ENCODE data around the gene COLQ. TPM values are rescaled to one million over a fixed set of nuclear protein-coding genes. Genes with fewer than 3 reads are reported as not detected.
A peak's percentile ranks its signal among the peaks of the same experiment; 100 is the strongest.
"Not testable (repeated sequence)": the region's sequence is repeated elsewhere in the genome, so short reads cannot be mapped to it uniquely, and the experiment has no call there.

Gene COLQ
- total and polyA plus RNA-seq, 2 experiments from 2014 or later: 0.32 to 0.93 TPM

GRCh38 chr3:15427981-15428380 is 93.5 kb downstream of the COLQ start:
- Histone ChIP-seq H3K79me2 (ENCODE audit: insufficient read depth) (peaks cover 87% of the 10 kb centered on the region), H3K4me3 (peak overlapping the region; percentile 99), H3F3A (ENCODE audit: insufficient read depth) (peaks cover 14% of the 10 kb centered on the region; the same call in 1 of the 2 replicates), H3K9ac (peak overlapping the region; percentile 95), H3K27ac (peak overlapping the region; percentile 92), H2AFZ (peak overlapping the region; percentile 97), H3K9me2 (ENCODE audit: insufficient read depth) (no peaks in the 10 kb centered on the region), H3K4me1 (ENCODE audit: insufficient read depth) (peaks cover 19% of the 10 kb centered on the region), H4K20me1 (ENCODE audit: insufficient read depth) (no peaks in the 10 kb centered on the region), H3K36me3 (ENCODE audit: low read depth) (peaks cover 28% of the 10 kb centered on the region), H3K9me3 (ENCODE audit: low read depth) (no peaks in the 10 kb centered on the region), H3K4me2 (ENCODE audit: unreplicated experiment) (peak overlapping the region; percentile 96), H3K27me3 (replicated peaks; ENCODE audit: insufficient read depth) (no peaks in the 10 kb centered on the region)
- TF ChIP-seq EZH2 (IDR thresholded peaks at IDR 0.05; ENCODE audit: insufficient read depth, poor library complexity, severe bottlenecking) (no peak), EZH2phosphoT487 (IDR thresholded peaks at IDR 0.05; ENCODE audit: insufficient read depth, low read depth) (no peak)
- no peak for DNase-seq
- WGBS, 2 experiments (ENCODE audit: low coverage in 1 of 2, low lambda C conversion rate in 2 of 2, missing lambda C conversion rate in 2 of 2): 0 to 2% methylated on average over 7 to 11 of the region's 11 CpGs
- in situ Hi-C loops (cut with MboI): loop anchor here (10.0 kb wide), 1 partner anchor 127 kb away; no protein-coding TSS in a partner anchor

- Histone ChIP-seq H3K4me3 (peak within 1 kb of the TSS; percentile 99), H3K4me2 (ENCODE audit: unreplicated experiment) (peak within 1 kb of the TSS; percentile 96), H3K79me2 (ENCODE audit: insufficient read depth) (peaks cover 81% of the 10 kb centered on the region), H4K20me1 (ENCODE audit: insufficient read depth) (no peaks in the 10 kb centered on the region), H3K9me2 (ENCODE audit: insufficient read depth) (no peaks in the 10 kb centered on the region), H3K27ac (peak within 1 kb of the TSS; percentile 92), H3K9me3 (ENCODE audit: low read depth) (no peaks in the 10 kb centered on the region), H3K9ac (peak within 1 kb of the TSS; percentile 95), H2AFZ (peak within 1 kb of the TSS; percentile 97), H3K4me1 (ENCODE audit: insufficient read depth) (peaks cover 19% of the 10 kb centered on the region), H3K27me3 (replicated peaks; ENCODE audit: insufficient read depth) (no peaks in the 10 kb centered on the region), H3K36me3 (ENCODE audit: low read depth) (peaks cover 30% of the 10 kb centered on the region), H3F3A (ENCODE audit: insufficient read depth) (peaks cover 14% of the 10 kb centered on the region; the same call in 1 of the 2 replicates)
- WGBS, 2 experiments (ENCODE audit: low coverage in 1 of 2, low lambda C conversion rate in 2 of 2, missing lambda C conversion rate in 2 of 2): 1 to 2% methylated on average over 49 to 52 of the region's 52 CpGs
- no peak for TF ChIP-seq EZH2 (IDR thresholded peaks at IDR 0.05; ENCODE audit: insufficient read depth, poor library complexity, severe bottlenecking)
- DNase-seq: peak; percentile 91
- in situ Hi-C loops (cut with MboI): loop anchor here (10.0 kb wide), 1 partner anchor 127 kb away; no protein-coding TSS in a partner anchor
Measured at GRCh38 chr3:15427182-15427880, 94.2 kb downstream of the COLQ start, which contains the start of the genes EAF1 and METTL6. TSS of gene EAF1 (plus strand) at chr3:15427598. CDS start at chr3:15427780, 182 bp downstream. TSS of gene METTL6 (minus strand) at chr3:15427544. CDS start at chr3:15426511, 1,033 bp downstream.

- peaks cover 14% of the 10 kb centered on the region; the same call in 1 of the 2 replicates for H3F3A ChIP-seq (ENCODE audit: insufficient read depth)
- H3K79me2 ChIP-seq (ENCODE audit: insufficient read depth): peaks cover 74% of the 10 kb centered on the region
- peak overlapping the region; percentile 96 for H3K4me2 ChIP-seq (ENCODE audit: unreplicated experiment)
- no peak for DNase-seq
- H2AFZ ChIP-seq: peak overlapping the region; percentile 97
- H3K36me3 ChIP-seq (ENCODE audit: low read depth): peaks cover 23% of the 10 kb centered on the region; the same call in 1 of the 2 replicates
- in situ Hi-C loops (cut with MboI): loop anchor here (10.0 kb wide), 1 partner anchor 128 kb away; no protein-coding TSS in a partner anchor
- H3K9me3 ChIP-seq (ENCODE audit: low read depth): no peaks in the 10 kb centered on the region
- no peaks in the 10 kb centered on the region for H3K27me3 ChIP-seq (replicated peaks; ENCODE audit: insufficient read depth)
- peaks cover 19% of the 10 kb centered on the region for H3K4me1 ChIP-seq (ENCODE audit: insufficient read depth)
- peak overlapping the region; percentile 99 for H3K4me3 ChIP-seq
- no peaks in the 10 kb centered on the region for H3K9me2 ChIP-seq (ENCODE audit: insufficient read depth)
- WGBS, 2 experiments (ENCODE audit: low coverage in 1 of 2, low lambda C conversion rate in 2 of 2, missing lambda C conversion rate in 2 of 2): 33 to 35% methylated on average over 16 of the region's 16 CpGs
- peak overlapping the region; percentile 92 for H3K27ac ChIP-seq
- no peaks in the 10 kb centered on the region for H4K20me1 ChIP-seq (ENCODE audit: insufficient read depth)
- H3K9ac ChIP-seq: peak overlapping the region; percentile 95
- TF ChIP-seq EZH2phosphoT487 (IDR thresholded peaks at IDR 0.05; ENCODE audit: insufficient read depth, low read depth) (no peak), EZH2 (IDR thresholded peaks at IDR 0.05; ENCODE audit: insufficient read depth, poor library complexity, severe bottlenecking) (no peak)
Measured at GRCh38 chr3:15426579-15427118, 94.9 kb downstream of the COLQ start.

- Histone ChIP-seq H3F3A (ENCODE audit: insufficient read depth) (no peaks in the 10 kb centered on the region), H3K4me3 (no peak overlapping the region), H3K79me2 (ENCODE audit: insufficient read depth) (peaks cover 18% of the 10 kb centered on the region), H2AFZ (no peak overlapping the region), H3K9me3 (ENCODE audit: low read depth) (no peaks in the 10 kb centered on the region), H3K4me1 (ENCODE audit: insufficient read depth) (peaks cover 9% of the 10 kb centered on the region; the same call in 1 of the 2 replicates), H4K20me1 (ENCODE audit: insufficient read depth) (no peaks in the 10 kb centered on the region), H3K36me3 (ENCODE audit: low read depth) (peaks cover 26% of the 10 kb centered on the region; the same call in 1 of the 2 replicates), H3K9me2 (ENCODE audit: insufficient read depth) (no peaks in the 10 kb centered on the region), H3K27ac (no peak overlapping the region), H3K4me2 (ENCODE audit: unreplicated experiment) (no peak overlapping the region), H3K9ac (no peak overlapping the region), H3K27me3 (replicated peaks; ENCODE audit: insufficient read depth) (no peaks in the 10 kb centered on the region)
- TF ChIP-seq EZH2 (IDR thresholded peaks at IDR 0.05; ENCODE audit: insufficient read depth, poor library complexity, severe bottlenecking) (no peak), EZH2phosphoT487 (IDR thresholded peaks at IDR 0.05; ENCODE audit: insufficient read depth, low read depth) (no peak)
- peak; percentile 64 for DNase-seq
- in situ Hi-C loops (cut with MboI): loop anchor here (10.0 kb wide), 1 partner anchor 134 kb away; no protein-coding TSS in a partner anchor
- 36 to 52% methylated on average over 4 of the region's 4 CpGs for WGBS, 2 experiments (ENCODE audit: low coverage in 1 of 2, low lambda C conversion rate in 2 of 2, missing lambda C conversion rate in 2 of 2)
Measured at GRCh38 chr3:15420871-15421270, 100.6 kb downstream of the COLQ start.

- not testable (repeated sequence) for H3K9me2 ChIP-seq (ENCODE audit: insufficient read depth); H3F3A ChIP-seq (ENCODE audit: insufficient read depth); H3K4me1 ChIP-seq (ENCODE audit: insufficient read depth); DNase-seq; H3K9me3 ChIP-seq (ENCODE audit: low read depth); H3K27me3 ChIP-seq (replicated peaks; ENCODE audit: insufficient read depth); H3K9ac ChIP-seq; H3K4me3 ChIP-seq; H4K20me1 ChIP-seq (ENCODE audit: insufficient read depth); H3K79me2 ChIP-seq (ENCODE audit: insufficient read depth); H3K4me2 ChIP-seq (ENCODE audit: unreplicated experiment); H3K27ac ChIP-seq; H2AFZ ChIP-seq
- 93 to 99% methylated on average over 7 of the region's 7 CpGs for WGBS, 2 experiments (ENCODE audit: low coverage in 1 of 2, low lambda C conversion rate in 2 of 2, missing lambda C conversion rate in 2 of 2)
- peaks cover 15% of the 10 kb centered on the region; the same call in 1 of the 2 replicates for H3K36me3 ChIP-seq (ENCODE audit: low read depth)
- in situ Hi-C loops (cut with MboI): loop anchor here (10.0 kb wide), 1 partner anchor 296 kb away; no protein-coding TSS in a partner anchor
Measured at GRCh38 chr3:15410966-15411365, 110.5 kb downstream of the COLQ start.
